H1 (cell line): ENCODE results near the gene DGCR8. TPM values are rescaled to one million over a fixed set of nuclear protein-coding genes. Genes with fewer than 3 reads are reported as not detected.

ENCODE experiments used
- FOSL1 ChIP-seq: IDR thresholded peaks from 2 replicates; pipeline ENCODE4 v1.6.1; 2011; ENCODE audit warnings: mild to moderate bottlenecking, low read depth, low read length, moderate library complexity; ENCODE audit not compliant: insufficient read depth
- GTF2F1 ChIP-seq: IDR thresholded peaks from 2 replicates; pipeline ENCODE4 v1.6.1; 2012; ENCODE audit warnings: low read depth, low read length, improper control_type of control experiment, borderline replicate concordance
- POU5F1 ChIP-seq: IDR thresholded peaks from 2 replicates; pipeline ENCODE4 v1.6.1; 2011; ENCODE audit warnings: low read depth, mild to moderate bottlenecking, low read length, moderate library complexity
- RXRA ChIP-seq: IDR thresholded peaks from 2 replicates; pipeline ENCODE4 v1.6.1; 2011; ENCODE audit warnings: low read depth, mild to moderate bottlenecking, low read length, moderate library complexity; ENCODE audit not compliant: insufficient read depth
- SIX5 ChIP-seq: IDR thresholded peaks from 2 replicates; pipeline ENCODE4 v1.6.1; 2011; ENCODE audit warnings: mild to moderate bottlenecking, low read depth, low read length
- polyA plus RNA-seq, 7 experiments: library from polyadenylated mRNA; depleted of rRNA in 3 of 7; stranded (reverse) in 5 of 7; unstranded in 2 of 7; fragments of >200 nt in 5 of 7; fragments of 200-250 nt in 2 of 7; gene quantifications; 1 replicate in 5 of 7; 2 replicates in 1 of 7; 4 replicates in 1 of 7; pipeline versions ENCODE4 v1.2.1 to v1.2.3, GENCODE V29; 2011 to 2013; ENCODE audit warnings: missing spikeins in 2 of 7, mixed read lengths in 2 of 7
- total RNA-seq: library from RNA; stranded (reverse); fragmentation: NEBNext Ultra II Directional; extraction: Animal tissue kit (Norgen Biotek cat#: 25700); gene quantifications from 2 replicates; pipeline ENCODE4 v1.2.1, GENCODE V29; 2021

Gene DGCR8
- total and polyA plus RNA-seq, 2 of the 8 experiments (the other 6 are each of a cell fraction or from before 2014, with no cell fraction given): 23.7 to 43.7 TPM

DNA sequence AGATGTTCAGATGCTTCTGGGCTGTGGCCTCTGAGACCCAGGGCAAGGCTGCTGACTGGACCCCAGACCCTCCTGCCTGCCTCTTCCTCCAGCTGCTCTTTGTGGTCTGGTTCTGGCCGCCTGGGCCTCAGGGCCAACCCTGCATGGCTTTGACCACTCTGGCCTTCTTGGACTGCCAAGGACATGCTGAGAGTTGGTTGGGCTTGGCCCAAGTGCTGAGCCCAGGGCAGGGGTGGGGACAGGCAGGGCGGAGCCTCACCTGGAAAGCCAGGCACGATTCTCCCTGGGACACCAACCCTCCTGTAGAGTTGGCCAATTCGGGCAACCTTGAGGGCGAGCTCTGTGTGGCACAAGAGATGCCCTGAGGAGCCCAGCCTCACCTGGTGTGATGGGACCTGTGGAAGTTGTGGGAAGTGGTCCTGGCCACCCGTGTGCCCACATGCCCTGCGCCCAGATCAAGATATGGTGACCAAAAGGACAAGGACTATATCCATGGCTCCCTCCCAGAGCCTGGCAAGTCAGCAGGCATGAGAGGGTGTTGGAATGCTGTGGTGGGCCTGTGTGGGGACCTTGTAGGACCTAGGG lies 47.5 kb upstream of the DGCR8 start (continued):
- TF ChIP-seq GTF2F1 (no peak), SIX5 (no peak), FOSL1 (no peak), POU5F1 (no peak), RXRA (no peak)
